Measurements from ENCODE around the gene SCARF2.

SCARF2 gene

GRCh38 chr22:20399866-20400605, 37.6 kb downstream of the SCARF2 start:
- no peak for DNase-seq (ENCODE audit: low read depth)
- TF ChIP-seq, protein P1, sequence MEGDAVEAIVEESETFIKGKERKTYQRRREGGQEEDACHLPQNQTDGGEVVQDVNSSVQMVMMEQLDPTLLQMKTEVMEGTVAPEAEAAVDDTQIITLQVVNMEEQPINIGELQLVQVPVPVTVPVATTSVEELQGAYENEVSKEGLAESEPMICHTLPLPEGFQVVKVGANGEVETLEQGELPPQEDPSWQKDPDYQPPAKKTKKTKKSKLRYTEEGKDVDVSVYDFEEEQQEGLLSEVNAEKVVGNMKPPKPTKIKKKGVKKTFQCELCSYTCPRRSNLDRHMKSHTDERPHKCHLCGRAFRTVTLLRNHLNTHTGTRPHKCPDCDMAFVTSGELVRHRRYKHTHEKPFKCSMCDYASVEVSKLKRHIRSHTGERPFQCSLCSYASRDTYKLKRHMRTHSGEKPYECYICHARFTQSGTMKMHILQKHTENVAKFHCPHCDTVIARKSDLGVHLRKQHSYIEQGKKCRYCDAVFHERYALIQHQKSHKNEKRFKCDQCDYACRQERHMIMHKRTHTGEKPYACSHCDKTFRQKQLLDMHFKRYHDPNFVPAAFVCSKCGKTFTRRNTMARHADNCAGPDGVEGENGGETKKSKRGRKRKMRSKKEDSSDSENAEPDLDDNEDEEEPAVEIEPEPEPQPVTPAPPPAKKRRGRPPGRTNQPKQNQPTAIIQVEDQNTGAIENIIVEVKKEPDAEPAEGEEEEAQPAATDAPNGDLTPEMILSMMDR (IDR thresholded peaks at IDR 0.05; ENCODE audit: low read length, missing control alignments): no peak
- no peak overlapping the region for H3K4me3 ChIP-seq (replicated peaks; ENCODE audit: low read depth, low read length)

GRCh38 chr22:20398420-20398819, 39.2 kb downstream of the SCARF2 start:
- TF ChIP-seq, protein P1 (IDR thresholded peaks at IDR 0.05; ENCODE audit: low read length, missing control alignments): no peak
- H3K4me3 ChIP-seq (replicated peaks; ENCODE audit: low read depth, low read length): no peak overlapping the region
- DNase-seq (ENCODE audit: low read depth): no peak

DNA sequence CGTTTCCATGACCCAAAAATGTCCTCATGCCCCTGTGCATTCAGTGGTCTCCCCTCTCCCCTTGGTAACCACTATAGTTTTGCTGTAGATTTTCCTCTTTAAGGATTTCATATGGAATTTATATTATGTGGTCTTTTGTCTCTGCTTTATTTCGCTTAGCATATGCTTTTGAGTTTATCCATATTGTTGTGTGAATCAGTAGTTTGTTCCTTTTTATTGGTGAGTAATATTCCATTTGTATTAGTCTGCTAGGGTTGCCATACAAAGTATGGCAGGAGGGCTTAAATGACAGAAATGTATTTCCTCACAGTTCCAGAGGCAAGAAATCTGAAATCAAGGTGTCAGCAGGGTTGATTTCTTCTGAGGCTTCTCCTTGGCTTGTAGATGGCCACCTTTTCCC, 40.1 kb downstream of the SCARF2 start:
- no peak for DNase-seq (ENCODE audit: low read depth)
- TF ChIP-seq, protein P1 (IDR thresholded peaks at IDR 0.05; ENCODE audit: low read length, missing control alignments): no peak
- H3K4me3 ChIP-seq (replicated peaks; ENCODE audit: low read depth, low read length): no peak overlapping the region

- TF ChIP-seq, protein P1 (IDR thresholded peaks at IDR 0.05; ENCODE audit: low read length, missing control alignments): no peak
- no peak for DNase-seq (ENCODE audit: low read depth)
- H3K4me3 ChIP-seq (replicated peaks; ENCODE audit: low read depth, low read length): no peak overlapping the region
Observed at GRCh38 chr22:20396639-20397038, 41.0 kb downstream of the SCARF2 start.

- DNase-seq (ENCODE audit: low read depth): no peak
Observed at GRCh38 chr22:20395907-20396287, 41.7 kb downstream of the SCARF2 start.

GRCh38 chr22:20395181-20395906, 42.3 kb downstream of the SCARF2 start:
- no peak for DNase-seq (ENCODE audit: low read depth)
- no peak overlapping the region for H3K4me3 ChIP-seq (replicated peaks; ENCODE audit: low read depth, low read length)
- TF ChIP-seq, protein P1 (IDR thresholded peaks at IDR 0.05; ENCODE audit: low read length, missing control alignments): no peak

More at GRCh38 chr22:20395907-20396287, 41.7 kb downstream of the SCARF2 start:
- TF ChIP-seq, protein P1 (IDR thresholded peaks at IDR 0.05; ENCODE audit: low read length, missing control alignments): no peak
- H3K4me3 ChIP-seq (replicated peaks; ENCODE audit: low read depth, low read length): no peak overlapping the region
